ENCODE results near the gene DDA1.

DDA1 gene

GRCh38 chr19:17336872-17337674 lies 27.7 kb downstream of the DDA1 start, which contains the start of gene GTPBP3 (continued):
- TF ChIP-seq ZNF394 (tag by site-specific recombination; IDR thresholded peaks at IDR 0.05; ENCODE audit: borderline replicate concordance) (peak; percentile 75; the same call in 1 of the 2 replicates), ZNF175 (tag by site-specific recombination; IDR thresholded peaks at IDR 0.05) (no peak), KLF1 (tag by site-specific recombination; IDR thresholded peaks at IDR 0.05) (peak; percentile 68), PRDM1 (tag by site-specific recombination; IDR thresholded peaks at IDR 0.05) (peak; percentile 56; the same call in 1 of the 2 replicates), ZNF10 (tag by site-specific recombination; IDR thresholded peaks at IDR 0.05) (peak; percentile 66; the same call in 1 of the 2 replicates), ZNF510 (tag by site-specific recombination; IDR thresholded peaks at IDR 0.05; ENCODE audit: insufficient replicate concordance) (no peak), ZNF16 (tag by site-specific recombination; IDR thresholded peaks at IDR 0.05; ENCODE audit: low read depth) (no peak; the same call in 1 of the 2 replicates), ZNF555 (tag by site-specific recombination; conservative IDR thresholded peaks at IDR 0.05) (no peak), CTCF (tag by site-specific recombination; IDR thresholded peaks at IDR 0.05) (peak; percentile 8; the same call in 1 of the 2 replicates), ZNF561 (tag by site-specific recombination; IDR thresholded peaks at IDR 0.05; ENCODE audit: borderline replicate concordance) (peak; percentile 95)
- TF ChIP-seq, protein P1, sequence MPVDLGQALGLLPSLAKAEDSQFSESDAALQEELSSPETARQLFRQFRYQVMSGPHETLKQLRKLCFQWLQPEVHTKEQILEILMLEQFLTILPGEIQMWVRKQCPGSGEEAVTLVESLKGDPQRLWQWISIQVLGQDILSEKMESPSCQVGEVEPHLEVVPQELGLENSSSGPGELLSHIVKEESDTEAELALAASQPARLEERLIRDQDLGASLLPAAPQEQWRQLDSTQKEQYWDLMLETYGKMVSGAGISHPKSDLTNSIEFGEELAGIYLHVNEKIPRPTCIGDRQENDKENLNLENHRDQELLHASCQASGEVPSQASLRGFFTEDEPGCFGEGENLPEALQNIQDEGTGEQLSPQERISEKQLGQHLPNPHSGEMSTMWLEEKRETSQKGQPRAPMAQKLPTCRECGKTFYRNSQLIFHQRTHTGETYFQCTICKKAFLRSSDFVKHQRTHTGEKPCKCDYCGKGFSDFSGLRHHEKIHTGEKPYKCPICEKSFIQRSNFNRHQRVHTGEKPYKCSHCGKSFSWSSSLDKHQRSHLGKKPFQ (tag by site-specific recombination; IDR thresholded peaks at IDR 0.05): peak; percentile 43; the same call in 1 of the 2 replicates
- TF ChIP-seq, protein P2, sequence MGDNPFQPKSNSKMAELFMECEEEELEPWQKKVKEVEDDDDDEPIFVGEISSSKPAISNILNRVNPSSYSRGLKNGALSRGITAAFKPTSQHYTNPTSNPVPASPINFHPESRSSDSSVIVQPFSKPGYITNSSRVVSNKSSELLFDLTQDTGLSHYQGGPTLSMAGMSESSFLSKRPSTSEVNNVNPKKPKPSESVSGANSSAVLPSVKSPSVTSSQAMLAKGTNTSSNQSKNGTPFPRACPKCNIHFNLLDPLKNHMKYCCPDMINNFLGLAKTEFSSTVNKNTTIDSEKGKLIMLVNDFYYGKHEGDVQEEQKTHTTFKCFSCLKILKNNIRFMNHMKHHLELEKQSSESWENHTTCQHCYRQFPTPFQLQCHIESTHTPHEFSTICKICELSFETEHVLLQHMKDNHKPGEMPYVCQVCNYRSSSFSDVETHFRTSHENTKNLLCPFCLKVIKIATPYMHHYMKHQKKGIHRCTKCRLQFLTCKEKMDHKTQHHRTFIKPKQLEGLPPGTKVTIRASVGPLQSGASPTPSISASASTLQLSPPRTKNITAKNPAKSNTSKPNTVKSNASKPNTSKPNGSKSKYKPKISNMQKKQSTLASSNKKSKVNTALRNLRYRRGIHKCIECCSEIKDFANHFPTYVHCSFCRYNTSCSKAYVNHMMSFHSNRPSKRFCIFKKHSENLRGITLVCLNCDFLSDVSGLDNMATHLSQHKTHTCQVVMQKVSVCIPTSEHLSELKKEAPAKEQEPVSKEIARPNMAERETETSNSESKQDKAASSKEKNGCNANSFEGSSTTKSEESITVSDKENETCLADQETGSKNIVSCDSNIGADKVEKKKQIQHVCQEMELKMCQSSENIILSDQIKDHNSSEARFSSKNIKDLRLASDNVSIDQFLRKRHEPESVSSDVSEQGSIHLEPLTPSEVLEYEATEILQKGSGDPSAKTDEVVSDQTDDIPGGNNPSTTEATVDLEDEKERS (tag by site-specific recombination; IDR thresholded peaks at IDR 0.05): peak; percentile 77; the same call in 1 of the 2 replicates
- TF ChIP-seq, protein P3, sequence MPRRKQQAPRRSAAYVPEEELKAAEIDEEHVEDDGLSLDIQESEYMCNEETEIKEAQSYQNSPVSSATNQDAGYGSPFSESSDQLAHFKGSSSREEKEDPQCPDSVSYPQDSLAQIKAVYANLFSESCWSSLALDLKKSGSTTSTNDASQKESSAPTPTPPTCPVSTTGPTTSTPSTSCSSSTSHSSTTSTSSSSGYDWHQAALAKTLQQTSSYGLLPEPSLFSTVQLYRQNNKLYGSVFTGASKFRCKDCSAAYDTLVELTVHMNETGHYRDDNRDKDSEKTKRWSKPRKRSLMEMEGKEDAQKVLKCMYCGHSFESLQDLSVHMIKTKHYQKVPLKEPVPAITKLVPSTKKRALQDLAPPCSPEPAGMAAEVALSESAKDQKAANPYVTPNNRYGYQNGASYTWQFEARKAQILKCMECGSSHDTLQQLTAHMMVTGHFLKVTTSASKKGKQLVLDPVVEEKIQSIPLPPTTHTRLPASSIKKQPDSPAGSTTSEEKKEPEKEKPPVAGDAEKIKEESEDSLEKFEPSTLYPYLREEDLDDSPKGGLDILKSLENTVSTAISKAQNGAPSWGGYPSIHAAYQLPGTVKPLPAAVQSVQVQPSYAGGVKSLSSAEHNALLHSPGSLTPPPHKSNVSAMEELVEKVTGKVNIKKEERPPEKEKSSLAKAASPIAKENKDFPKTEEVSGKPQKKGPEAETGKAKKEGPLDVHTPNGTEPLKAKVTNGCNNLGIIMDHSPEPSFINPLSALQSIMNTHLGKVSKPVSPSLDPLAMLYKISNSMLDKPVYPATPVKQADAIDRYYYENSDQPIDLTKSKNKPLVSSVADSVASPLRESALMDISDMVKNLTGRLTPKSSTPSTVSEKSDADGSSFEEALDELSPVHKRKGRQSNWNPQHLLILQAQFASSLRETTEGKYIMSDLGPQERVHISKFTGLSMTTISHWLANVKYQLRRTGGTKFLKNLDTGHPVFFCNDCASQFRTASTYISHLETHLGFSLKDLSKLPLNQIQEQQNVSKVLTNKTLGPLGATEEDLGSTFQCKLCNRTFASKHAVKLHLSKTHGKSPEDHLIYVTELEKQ (tag by site-specific recombination; IDR thresholded peaks at IDR 0.05; ENCODE audit: borderline replicate concordance): peak; percentile 55; the same call in 1 of the 2 replicates
- TF ChIP-seq, protein P4, sequence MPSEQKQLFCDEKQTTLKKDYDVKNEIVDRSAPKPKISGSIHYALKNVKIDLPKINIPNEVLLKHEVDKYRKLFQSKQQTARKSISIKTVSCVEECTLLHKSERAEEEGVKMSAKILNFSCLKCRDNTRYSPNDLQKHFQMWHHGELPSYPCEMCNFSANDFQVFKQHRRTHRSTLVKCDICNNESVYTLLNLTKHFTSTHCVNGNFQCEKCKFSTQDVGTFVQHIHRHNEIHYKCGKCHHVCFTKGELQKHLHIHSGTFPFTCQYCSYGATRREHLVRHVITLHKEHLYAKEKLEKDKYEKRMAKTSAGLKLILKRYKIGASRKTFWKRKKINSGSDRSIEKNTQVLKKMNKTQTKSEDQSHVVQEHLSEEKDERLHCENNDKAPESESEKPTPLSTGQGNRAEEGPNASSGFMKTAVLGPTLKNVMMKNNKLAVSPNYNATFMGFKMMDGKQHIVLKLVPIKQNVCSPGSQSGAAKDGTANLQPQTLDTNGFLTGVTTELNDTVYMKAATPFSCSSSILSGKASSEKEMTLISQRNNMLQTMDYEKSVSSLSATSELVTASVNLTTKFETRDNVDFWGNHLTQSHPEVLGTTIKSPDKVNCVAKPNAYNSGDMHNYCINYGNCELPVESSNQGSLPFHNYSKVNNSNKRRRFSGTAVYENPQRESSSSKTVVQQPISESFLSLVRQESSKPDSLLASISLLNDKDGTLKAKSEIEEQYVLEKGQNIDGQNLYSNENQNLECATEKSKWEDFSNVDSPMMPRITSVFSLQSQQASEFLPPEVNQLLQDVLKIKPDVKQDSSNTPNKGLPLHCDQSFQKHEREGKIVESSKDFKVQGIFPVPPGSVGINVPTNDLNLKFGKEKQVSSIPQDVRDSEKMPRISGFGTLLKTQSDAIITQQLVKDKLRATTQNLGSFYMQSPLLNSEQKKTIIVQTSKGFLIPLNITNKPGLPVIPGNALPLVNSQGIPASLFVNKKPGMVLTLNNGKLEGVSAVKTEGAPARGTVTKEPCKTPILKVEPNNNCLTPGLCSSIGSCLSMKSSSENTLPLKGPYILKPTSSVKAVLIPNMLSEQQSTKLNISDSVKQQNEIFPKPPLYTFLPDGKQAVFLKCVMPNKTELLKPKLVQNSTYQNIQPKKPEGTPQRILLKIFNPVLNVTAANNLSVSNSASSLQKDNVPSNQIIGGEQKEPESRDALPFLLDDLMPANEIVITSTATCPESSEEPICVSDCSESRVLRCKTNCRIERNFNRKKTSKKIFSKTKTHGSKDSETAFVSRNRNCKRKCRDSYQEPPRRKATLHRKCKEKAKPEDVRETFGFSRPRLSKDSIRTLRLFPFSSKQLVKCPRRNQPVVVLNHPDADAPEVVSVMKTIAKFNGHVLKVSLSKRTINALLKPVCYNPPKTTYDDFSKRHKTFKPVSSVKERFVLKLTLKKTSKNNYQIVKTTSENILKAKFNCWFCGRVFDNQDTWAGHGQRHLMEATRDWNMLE (tag by site-specific recombination; conservative IDR thresholded peaks at IDR 0.05; ENCODE audit: low read depth): peak; percentile 84
- TF ChIP-seq, protein P5, sequence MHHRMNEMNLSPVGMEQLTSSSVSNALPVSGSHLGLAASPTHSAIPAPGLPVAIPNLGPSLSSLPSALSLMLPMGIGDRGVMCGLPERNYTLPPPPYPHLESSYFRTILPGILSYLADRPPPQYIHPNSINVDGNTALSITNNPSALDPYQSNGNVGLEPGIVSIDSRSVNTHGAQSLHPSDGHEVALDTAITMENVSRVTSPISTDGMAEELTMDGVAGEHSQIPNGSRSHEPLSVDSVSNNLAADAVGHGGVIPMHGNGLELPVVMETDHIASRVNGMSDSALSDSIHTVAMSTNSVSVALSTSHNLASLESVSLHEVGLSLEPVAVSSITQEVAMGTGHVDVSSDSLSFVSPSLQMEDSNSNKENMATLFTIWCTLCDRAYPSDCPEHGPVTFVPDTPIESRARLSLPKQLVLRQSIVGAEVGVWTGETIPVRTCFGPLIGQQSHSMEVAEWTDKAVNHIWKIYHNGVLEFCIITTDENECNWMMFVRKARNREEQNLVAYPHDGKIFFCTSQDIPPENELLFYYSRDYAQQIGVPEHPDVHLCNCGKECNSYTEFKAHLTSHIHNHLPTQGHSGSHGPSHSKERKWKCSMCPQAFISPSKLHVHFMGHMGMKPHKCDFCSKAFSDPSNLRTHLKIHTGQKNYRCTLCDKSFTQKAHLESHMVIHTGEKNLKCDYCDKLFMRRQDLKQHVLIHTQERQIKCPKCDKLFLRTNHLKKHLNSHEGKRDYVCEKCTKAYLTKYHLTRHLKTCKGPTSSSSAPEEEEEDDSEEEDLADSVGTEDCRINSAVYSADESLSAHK (tag by site-specific recombination; IDR thresholded peaks at IDR 0.05): peak; percentile 60; the same call in 1 of the 2 replicates

Measured in HEK293 (cell line).